Measurements from ENCODE around the gene WDR87.

DNA sequence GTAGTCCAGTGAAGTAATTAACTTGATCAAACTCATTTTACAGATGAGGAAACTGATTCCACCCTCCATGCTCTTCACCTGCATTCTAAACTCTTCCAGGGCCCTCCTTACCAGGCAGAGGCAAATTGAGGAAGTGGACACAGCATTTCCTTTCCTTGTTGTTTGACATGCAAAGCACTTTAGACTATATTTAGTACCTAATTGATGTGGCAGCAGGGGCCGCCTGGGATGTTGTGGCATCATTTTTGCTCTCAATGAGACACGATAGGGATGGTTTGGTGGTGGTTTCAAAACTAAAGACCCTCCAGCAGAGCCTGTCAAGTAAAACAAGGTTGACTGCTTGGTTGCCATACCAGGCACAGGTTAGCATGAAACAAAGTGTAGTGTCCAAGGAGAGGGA lies 8.5 kb upstream of the WDR87 start:
- TF ChIP-seq ZNF324 (tag by site-specific recombination; IDR thresholded peaks at IDR 0.05) (no peak), ZSCAN23 (tag by site-specific recombination; IDR thresholded peaks at IDR 0.05) (no peak), BCL11A (tag by site-specific recombination; IDR thresholded peaks at IDR 0.05; ENCODE audit: low read depth) (no peak), ZNF623 (tag by site-specific recombination; IDR thresholded peaks at IDR 0.05) (no peak), ZBTB48 (tag by site-specific recombination; IDR thresholded peaks at IDR 0.05) (no peak), ZNF785 (tag by site-specific recombination; IDR thresholded peaks at IDR 0.05) (no peak), TCF7L2 (IDR thresholded peaks at IDR 0.05; ENCODE audit: borderline replicate concordance, low read depth, low read length) (no peak), ZNF571 (tag by site-specific recombination; IDR thresholded peaks at IDR 0.05) (no peak)
- TF ChIP-seq, protein P1, sequence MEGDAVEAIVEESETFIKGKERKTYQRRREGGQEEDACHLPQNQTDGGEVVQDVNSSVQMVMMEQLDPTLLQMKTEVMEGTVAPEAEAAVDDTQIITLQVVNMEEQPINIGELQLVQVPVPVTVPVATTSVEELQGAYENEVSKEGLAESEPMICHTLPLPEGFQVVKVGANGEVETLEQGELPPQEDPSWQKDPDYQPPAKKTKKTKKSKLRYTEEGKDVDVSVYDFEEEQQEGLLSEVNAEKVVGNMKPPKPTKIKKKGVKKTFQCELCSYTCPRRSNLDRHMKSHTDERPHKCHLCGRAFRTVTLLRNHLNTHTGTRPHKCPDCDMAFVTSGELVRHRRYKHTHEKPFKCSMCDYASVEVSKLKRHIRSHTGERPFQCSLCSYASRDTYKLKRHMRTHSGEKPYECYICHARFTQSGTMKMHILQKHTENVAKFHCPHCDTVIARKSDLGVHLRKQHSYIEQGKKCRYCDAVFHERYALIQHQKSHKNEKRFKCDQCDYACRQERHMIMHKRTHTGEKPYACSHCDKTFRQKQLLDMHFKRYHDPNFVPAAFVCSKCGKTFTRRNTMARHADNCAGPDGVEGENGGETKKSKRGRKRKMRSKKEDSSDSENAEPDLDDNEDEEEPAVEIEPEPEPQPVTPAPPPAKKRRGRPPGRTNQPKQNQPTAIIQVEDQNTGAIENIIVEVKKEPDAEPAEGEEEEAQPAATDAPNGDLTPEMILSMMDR (tag by site-specific recombination; IDR thresholded peaks at IDR 0.05), result no peak
- TF ChIP-seq, protein P2, sequence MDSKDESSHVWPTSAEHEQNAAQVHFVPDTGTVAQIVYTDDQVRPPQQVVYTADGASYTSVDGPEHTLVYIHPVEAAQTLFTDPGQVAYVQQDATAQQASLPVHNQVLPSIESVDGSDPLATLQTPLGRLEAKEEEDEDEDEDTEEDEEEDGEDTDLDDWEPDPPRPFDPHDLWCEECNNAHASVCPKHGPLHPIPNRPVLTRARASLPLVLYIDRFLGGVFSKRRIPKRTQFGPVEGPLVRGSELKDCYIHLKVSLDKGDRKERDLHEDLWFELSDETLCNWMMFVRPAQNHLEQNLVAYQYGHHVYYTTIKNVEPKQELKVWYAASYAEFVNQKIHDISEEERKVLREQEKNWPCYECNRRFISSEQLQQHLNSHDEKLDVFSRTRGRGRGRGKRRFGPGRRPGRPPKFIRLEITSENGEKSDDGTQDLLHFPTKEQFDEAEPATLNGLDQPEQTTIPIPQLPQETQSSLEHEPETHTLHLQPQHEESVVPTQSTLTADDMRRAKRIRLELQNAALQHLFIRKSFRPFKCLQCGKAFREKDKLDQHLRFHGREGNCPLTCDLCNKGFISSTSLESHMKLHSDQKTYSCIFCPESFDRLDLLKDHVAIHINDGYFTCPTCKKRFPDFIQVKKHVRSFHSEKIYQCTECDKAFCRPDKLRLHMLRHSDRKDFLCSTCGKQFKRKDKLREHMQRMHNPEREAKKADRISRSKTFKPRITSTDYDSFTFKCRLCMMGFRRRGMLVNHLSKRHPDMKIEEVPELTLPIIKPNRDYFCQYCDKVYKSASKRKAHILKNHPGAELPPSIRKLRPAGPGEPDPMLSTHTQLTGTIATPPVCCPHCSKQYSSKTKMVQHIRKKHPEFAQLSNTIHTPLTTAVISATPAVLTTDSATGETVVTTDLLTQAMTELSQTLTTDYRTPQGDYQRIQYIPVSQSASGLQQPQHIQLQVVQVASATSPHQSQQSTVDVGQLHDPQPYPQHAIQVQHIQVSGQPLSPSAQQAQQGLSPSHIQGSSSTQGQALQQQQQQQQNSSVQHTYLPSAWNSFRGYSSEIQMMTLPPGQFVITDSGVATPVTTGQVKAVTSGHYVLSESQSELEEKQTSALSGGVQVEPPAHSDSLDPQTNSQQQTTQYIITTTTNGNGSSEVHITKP (tag by site-specific recombination; IDR thresholded peaks at IDR 0.05), result no peak
